Activated naive CD4-positive, alpha-beta T cell treated with anti-CD3 and anti-CD28 coated beads, Interleukin-2, amount 50 U/mL, for 72 hours (primary cell): ENCODE data around the gene ZNF41. TPM values are rescaled to one million over a fixed set of nuclear protein-coding genes. Genes with fewer than 3 reads are reported as not detected.
A peak's percentile ranks its signal among the peaks of the same experiment; 100 is the strongest.
"Not testable (repeated sequence)": the region's sequence is repeated elsewhere in the genome, so short reads cannot be mapped to it uniquely, and the experiment has no call there.

Experiments
- ATAC-seq, 2 donors: fragments of 150-1000 bp; cut with Tn5 transposase; 2 replicates each; pipeline ENCODE4 v1.10.0; 2021; ENCODE audit warnings: mild to moderate bottlenecking in 2 of 2, moderate library complexity in 2 of 2
- DNase-seq, 2 donors: peaks; one replicate each; pipeline ENCODE4 v3.0.0; 2021 to 2022; ENCODE audit warnings: low spot score in 2 of 2
- H3K27ac Mint-ChIP-seq, 2 donors: one replicate each; pipeline ENCODE4 v1.8.0; 2022; ENCODE audit warnings: mild to moderate bottlenecking in 2 of 2, mixed read lengths in 2 of 2
- H3K36me3 Mint-ChIP-seq, 2 donors: one replicate each; pipeline ENCODE4 v1.8.0; 2022; ENCODE audit warnings: mixed read lengths in 2 of 2
- H3K9me3 Mint-ChIP-seq, 2 donors: one replicate each; pipeline ENCODE4 v1.8.0; 2022; ENCODE audit warnings: mixed read lengths in 2 of 2
- total RNA-seq, 2 donors: library from RNA; stranded (reverse); gene quantifications; one replicate each; pipeline ENCODE4 v1.2.3, GENCODE V29; 2022

The ZNF41 gene
- total RNA-seq: 10 to 100 TPM in 1 of 2 donors, 1 to 10 TPM in 1; 5.8 to 10.6 TPM

GRCh38 chrX:47482512-47483305 is at the start of gene ZNF41:
Gene ZNF41 (minus strand): TSS chrX:47483222. CDS start chrX:47467481, 15,741 bp downstream.
- DNase-seq (peak; percentile 68 to 82), ATAC-seq (peak; percentile 73 to 94)
- peak within 1 kb of the TSS; percentile 94 to 96 for H3K27ac Mint-ChIP-seq
- H3K36me3 Mint-ChIP-seq: peaks cover 6 to 8% of the 10 kb centered on the region in 2 donors
- no peaks in the 10 kb centered on the region for H3K9me3 Mint-ChIP-seq

- no peak for ATAC-seq
- no peak for DNase-seq
- no peak overlapping the region for H3K27ac Mint-ChIP-seq
These were observed 47.0 kb upstream of the ZNF41 start for GRCh38 chrX:47530049-47530448.

GRCh38 chrX:47529548-47529947 is 46.5 kb upstream of the ZNF41 start:
- Mint-ChIP-seq H3K27ac (no peak overlapping the region), H3K36me3 (no peaks in the 10 kb centered on the region), H3K9me3 (no peaks in the 10 kb centered on the region)
- no peak for ATAC-seq
- no peak for DNase-seq

More at GRCh38 chrX:47530049-47530448, 47.0 kb upstream of the ZNF41 start:
- Mint-ChIP-seq H3K36me3 (no peaks in the 10 kb centered on the region), H3K9me3 (no peaks in the 10 kb centered on the region)

- DNase-seq (no peak), ATAC-seq (peak; percentile 38 to 61)
- Mint-ChIP-seq H3K36me3 (no peaks in the 10 kb centered on the region), H3K9me3 (no peaks in the 10 kb centered on the region), H3K27ac (no peak overlapping the region)
These were observed 40.7 kb upstream of the ZNF41 start for GRCh38 chrX:47523713-47524166.

- H3K36me3 Mint-ChIP-seq: no peaks in the 10 kb centered on the region
- no peaks in the 10 kb centered on the region for H3K9me3 Mint-ChIP-seq
- H3K27ac Mint-ChIP-seq: no peak overlapping the region
- ATAC-seq (peak; percentile 99 to 100), DNase-seq (peak; percentile 83 to 84)
These were observed 40.3 kb upstream of the ZNF41 start for GRCh38 chrX:47523297-47523696.

- Mint-ChIP-seq H3K27ac (no peak overlapping the region), H3K36me3 (peaks cover 0 to 6% of the 10 kb centered on the region in 2 donors), H3K9me3 (no peaks in the 10 kb centered on the region)
- DNase-seq (no peak), ATAC-seq (no peak)
These were observed 35.1 kb upstream of the ZNF41 start for GRCh38 chrX:47518144-47518543.

- no peaks in the 10 kb centered on the region for H3K9me3 Mint-ChIP-seq
- ATAC-seq (peak in 1 of 2 donors; percentile 76), DNase-seq (no peak)
- peaks cover 0 to 6% of the 10 kb centered on the region in 2 donors for H3K36me3 Mint-ChIP-seq
- H3K27ac Mint-ChIP-seq: peak overlapping the region in 1 of 2 donors; percentile 79
These were observed 33.1 kb upstream of the ZNF41 start for GRCh38 chrX:47515941-47516665.

- ATAC-seq: no peak
- no peak for DNase-seq
- Mint-ChIP-seq H3K36me3 (peaks cover 0 to 6% of the 10 kb centered on the region in 2 donors), H3K27ac (no peak overlapping the region), H3K9me3 (no peaks in the 10 kb centered on the region)
These were observed 31.7 kb upstream of the ZNF41 start for GRCh38 chrX:47514533-47515235.

- not testable (repeated sequence) for DNase-seq, H3K9me3 Mint-ChIP-seq, H3K36me3 Mint-ChIP-seq
- peak overlapping the region; percentile 44 to 55 for H3K27ac Mint-ChIP-seq
- ATAC-seq: peak; percentile 78 to 88
These were observed 30.3 kb upstream of the ZNF41 start for GRCh38 chrX:47513034-47513965.

GRCh38 chrX:47512383-47512782 is 29.4 kb upstream of the ZNF41 start:
- not testable (repeated sequence) for DNase-seq, H3K9me3 Mint-ChIP-seq, H3K36me3 Mint-ChIP-seq, H3K27ac Mint-ChIP-seq, ATAC-seq

GRCh38 chrX:47507153-47507867 is 24.3 kb upstream of the ZNF41 start:
- Mint-ChIP-seq H3K27ac (no peak overlapping the region), H3K36me3 (no peaks in the 10 kb centered on the region), H3K9me3 (no peaks in the 10 kb centered on the region)
- no peak for DNase-seq
- ATAC-seq: peak in 1 of 2 donors; percentile 48

- ATAC-seq (no peak), DNase-seq (no peak)
- no peak overlapping the region for H3K27ac Mint-ChIP-seq
- no peaks in the 10 kb centered on the region for H3K9me3 Mint-ChIP-seq
- H3K36me3 Mint-ChIP-seq: no peaks in the 10 kb centered on the region
These were observed 20.1 kb upstream of the ZNF41 start for GRCh38 chrX:47503151-47503550.

- ATAC-seq: no peak
- H3K9me3 Mint-ChIP-seq: no peaks in the 10 kb centered on the region
These were observed 19.5 kb upstream of the ZNF41 start for GRCh38 chrX:47502316-47503125.

GRCh38 chrX:47501226-47502074 is 18.4 kb upstream of the ZNF41 start:
- no peak for DNase-seq
- H3K9me3 Mint-ChIP-seq: no peaks in the 10 kb centered on the region
- H3K36me3 Mint-ChIP-seq: no peaks in the 10 kb centered on the region
- H3K27ac Mint-ChIP-seq: no peak overlapping the region
- no peak for ATAC-seq

More at GRCh38 chrX:47502316-47503125, 19.5 kb upstream of the ZNF41 start:
- no peak for DNase-seq
- H3K36me3 Mint-ChIP-seq: no peaks in the 10 kb centered on the region
- no peak overlapping the region for H3K27ac Mint-ChIP-seq
